ENCODE measurements around the gene TGFA. TPM values are rescaled to one million over a fixed set of nuclear protein-coding genes. Genes with fewer than 3 reads are reported as not detected.

The TGFA gene
- total and polyA plus RNA-seq, 4 donors = 0.13 to 2.5 (median 1.6) TPM

- Histone ChIP-seq H3K4me1 (ENCODE audit: control insufficient read depth in 1 of 2, insufficient read depth in 2 of 2, low read length in 2 of 2) (no peaks in the 10 kb centered on the region), H3K27me3 (ENCODE audit: control insufficient read depth in 1 of 2, insufficient read depth in 2 of 2, low read length in 1 of 2) (peaks cover 0 to 2% of the 10 kb centered on the region in 2 donors), H3K36me3 (ENCODE audit: control insufficient read depth in 1 of 2, insufficient read depth in 2 of 2, low read length in 1 of 2) (no peaks in the 10 kb centered on the region), H3K9me3 (ENCODE audit: control insufficient read depth, low read length) (no peaks in the 10 kb centered on the region), H3K27ac (ENCODE audit: low read depth in 1 of 2, low read length in 2 of 2) (no peak overlapping the region), H3K4me3 (ENCODE audit: low read length in 2 of 2) (no peak overlapping the region)
- intact Hi-C loops (cut with DNase I) = no loop called here
- 67 to 70% methylated on average over 1 of the region's 1 CpG for WGBS, 2 donors
- DNase-seq (no peak), ATAC-seq (ENCODE audit: low FRiP score) (no peak)
Measured at GRCh38 chr2:70399046-70399445, 154.6 kb downstream of the TGFA start.

Other genes with a start within 250 kb of the TGFA start
- 1 to 10 TPM; 1.7 to 5.3 TPM for gene ADD2, start 214.4 kb upstream of the TGFA start, total RNA-seq
- gene ADD2, start 214.4 kb upstream of the TGFA start, polyA plus RNA-seq = under 1 TPM in 1 of 2 donors, not detected in 1; 0.15 TPM
- not detected for gene FIGLA, start 236.8 kb upstream of the TGFA start, total RNA-seq
- gene FIGLA, start 236.8 kb upstream of the TGFA start, polyA plus RNA-seq = not detected

Data from aorta (tissue), 5 donors.